ENCODE data around the gene LGR6.

DNA sequence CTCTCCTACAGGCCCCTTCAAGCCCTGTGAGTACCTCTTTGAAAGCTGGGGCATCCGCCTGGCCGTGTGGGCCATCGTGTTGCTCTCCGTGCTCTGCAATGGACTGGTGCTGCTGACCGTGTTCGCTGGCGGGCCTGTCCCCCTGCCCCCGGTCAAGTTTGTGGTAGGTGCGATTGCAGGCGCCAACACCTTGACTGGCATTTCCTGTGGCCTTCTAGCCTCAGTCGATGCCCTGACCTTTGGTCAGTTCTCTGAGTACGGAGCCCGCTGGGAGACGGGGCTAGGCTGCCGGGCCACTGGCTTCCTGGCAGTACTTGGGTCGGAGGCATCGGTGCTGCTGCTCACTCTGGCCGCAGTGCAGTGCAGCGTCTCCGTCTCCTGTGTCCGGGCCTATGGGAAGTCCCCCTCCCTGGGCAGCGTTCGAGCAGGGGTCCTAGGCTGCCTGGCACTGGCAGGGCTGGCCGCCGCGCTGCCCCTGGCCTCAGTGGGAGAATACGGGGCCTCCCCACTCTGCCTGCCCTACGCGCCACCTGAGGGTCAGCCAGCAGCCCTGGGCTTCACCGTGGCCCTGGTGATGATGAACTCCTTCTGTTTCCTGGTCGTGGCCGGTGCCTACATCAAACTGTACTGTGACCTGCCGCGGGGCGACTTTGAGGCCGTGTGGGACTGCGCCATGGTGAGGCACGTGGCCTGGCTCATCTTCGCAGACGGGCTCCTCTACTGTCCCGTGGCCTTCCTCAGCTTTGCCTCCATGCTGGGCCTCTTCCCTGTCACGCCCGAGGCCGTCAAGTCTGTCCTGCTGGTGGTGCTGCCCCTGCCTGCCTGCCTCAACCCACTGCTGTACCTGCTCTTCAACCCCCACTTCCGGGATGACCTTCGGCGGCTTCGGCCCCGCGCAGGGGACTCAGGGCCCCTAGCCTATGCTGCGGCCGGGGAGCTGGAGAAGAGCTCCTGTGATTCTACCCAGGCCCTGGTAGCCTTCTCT, 124.6 kb downstream of the LGR6 start:
- TF ChIP-seq, protein P1, sequence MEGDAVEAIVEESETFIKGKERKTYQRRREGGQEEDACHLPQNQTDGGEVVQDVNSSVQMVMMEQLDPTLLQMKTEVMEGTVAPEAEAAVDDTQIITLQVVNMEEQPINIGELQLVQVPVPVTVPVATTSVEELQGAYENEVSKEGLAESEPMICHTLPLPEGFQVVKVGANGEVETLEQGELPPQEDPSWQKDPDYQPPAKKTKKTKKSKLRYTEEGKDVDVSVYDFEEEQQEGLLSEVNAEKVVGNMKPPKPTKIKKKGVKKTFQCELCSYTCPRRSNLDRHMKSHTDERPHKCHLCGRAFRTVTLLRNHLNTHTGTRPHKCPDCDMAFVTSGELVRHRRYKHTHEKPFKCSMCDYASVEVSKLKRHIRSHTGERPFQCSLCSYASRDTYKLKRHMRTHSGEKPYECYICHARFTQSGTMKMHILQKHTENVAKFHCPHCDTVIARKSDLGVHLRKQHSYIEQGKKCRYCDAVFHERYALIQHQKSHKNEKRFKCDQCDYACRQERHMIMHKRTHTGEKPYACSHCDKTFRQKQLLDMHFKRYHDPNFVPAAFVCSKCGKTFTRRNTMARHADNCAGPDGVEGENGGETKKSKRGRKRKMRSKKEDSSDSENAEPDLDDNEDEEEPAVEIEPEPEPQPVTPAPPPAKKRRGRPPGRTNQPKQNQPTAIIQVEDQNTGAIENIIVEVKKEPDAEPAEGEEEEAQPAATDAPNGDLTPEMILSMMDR (tag by site-specific recombination; IDR thresholded peaks at IDR 0.05) = no peak
- no peak for TF ChIP-seq ZNF239 (tag by site-specific recombination; IDR thresholded peaks at IDR 0.05)
- TF ChIP-seq, protein P2, sequence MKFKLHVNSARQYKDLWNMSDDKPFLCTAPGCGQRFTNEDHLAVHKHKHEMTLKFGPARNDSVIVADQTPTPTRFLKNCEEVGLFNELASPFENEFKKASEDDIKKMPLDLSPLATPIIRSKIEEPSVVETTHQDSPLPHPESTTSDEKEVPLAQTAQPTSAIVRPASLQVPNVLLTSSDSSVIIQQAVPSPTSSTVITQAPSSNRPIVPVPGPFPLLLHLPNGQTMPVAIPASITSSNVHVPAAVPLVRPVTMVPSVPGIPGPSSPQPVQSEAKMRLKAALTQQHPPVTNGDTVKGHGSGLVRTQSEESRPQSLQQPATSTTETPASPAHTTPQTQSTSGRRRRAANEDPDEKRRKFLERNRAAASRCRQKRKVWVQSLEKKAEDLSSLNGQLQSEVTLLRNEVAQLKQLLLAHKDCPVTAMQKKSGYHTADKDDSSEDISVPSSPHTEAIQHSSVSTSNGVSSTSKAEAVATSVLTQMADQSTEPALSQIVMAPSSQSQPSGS (tag by site-specific recombination; IDR thresholded peaks at IDR 0.05; ENCODE audit: low read depth) = no peak
- TF ChIP-seq ZNF558 (tag by site-specific recombination; IDR thresholded peaks at IDR 0.05) = no peak
- no peak for TF ChIP-seq ZNF184 (tag by site-specific recombination; IDR thresholded peaks at IDR 0.05)
- no peak for TF ChIP-seq ZNF274 (IDR thresholded peaks at IDR 0.05; ENCODE audit: low read length)
- TF ChIP-seq ZNF274 (tag by site-specific recombination; IDR thresholded peaks at IDR 0.05; ENCODE audit: borderline replicate concordance) = no peak
- TF ChIP-seq, protein P3, sequence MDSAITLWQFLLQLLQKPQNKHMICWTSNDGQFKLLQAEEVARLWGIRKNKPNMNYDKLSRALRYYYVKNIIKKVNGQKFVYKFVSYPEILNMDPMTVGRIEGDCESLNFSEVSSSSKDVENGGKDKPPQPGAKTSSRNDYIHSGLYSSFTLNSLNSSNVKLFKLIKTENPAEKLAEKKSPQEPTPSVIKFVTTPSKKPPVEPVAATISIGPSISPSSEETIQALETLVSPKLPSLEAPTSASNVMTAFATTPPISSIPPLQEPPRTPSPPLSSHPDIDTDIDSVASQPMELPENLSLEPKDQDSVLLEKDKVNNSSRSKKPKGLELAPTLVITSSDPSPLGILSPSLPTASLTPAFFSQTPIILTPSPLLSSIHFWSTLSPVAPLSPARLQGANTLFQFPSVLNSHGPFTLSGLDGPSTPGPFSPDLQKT (IDR thresholded peaks at IDR 0.05; ENCODE audit: borderline replicate concordance, low read depth, low read length) = no peak
